ENCODE data around the gene SFXN2. TPM values are rescaled to one million over a fixed set of nuclear protein-coding genes. Genes with fewer than 3 reads are reported as not detected.

Gene SFXN2
- total and polyA plus RNA-seq, 2 experiments from 2014 or later: 12.3 to 17.5 TPM

- H3K79me2 ChIP-seq: peaks cover 53% of the 10 kb centered on the region
- WGBS (ENCODE audit: low lambda C conversion rate, missing lambda C conversion rate): 14% methylated on average over 9 of the region's 9 CpGs
- no peaks in the 10 kb centered on the region for H3K27me3 ChIP-seq
- H3K4me1 ChIP-seq (ENCODE audit: insufficient read depth): peaks cover 16% of the 10 kb centered on the region
- DNase-seq (ENCODE audit: low spot score): peak; percentile 41
- peak overlapping the region; percentile 63 for H3K4me3 ChIP-seq
- peak overlapping the region; percentile 87 for H3K4me2 ChIP-seq
- H3K9me2 ChIP-seq (replicated peaks; ENCODE audit: insufficient read depth): no peaks in the 10 kb centered on the region
- no peak for TF ChIP-seq CTCF (IDR thresholded peaks at IDR 0.05; ENCODE audit: poor library complexity)
- no peak for TF ChIP-seq EZH2 (IDR thresholded peaks at IDR 0.05; ENCODE audit: borderline replicate concordance)
- TF ChIP-seq EZH2phosphoT487 (IDR thresholded peaks at IDR 0.05; ENCODE audit: low read depth, severe bottlenecking, unreplicated experiment): no peak
- H3K27ac ChIP-seq: peak overlapping the region; percentile 47
- H2AFZ ChIP-seq: no peak overlapping the region
- H3K9me3 ChIP-seq (ENCODE audit: low read depth): no peaks in the 10 kb centered on the region
- H3K36me3 ChIP-seq (replicated peaks; ENCODE audit: insufficient read depth, low read depth): no peaks in the 10 kb centered on the region
- no peaks in the 10 kb centered on the region for H4K20me1 ChIP-seq (ENCODE audit: insufficient read depth, poor library complexity, severe bottlenecking)
Observed at GRCh38 chr10:102744374-102745051, 30.1 kb downstream of the SFXN2 start.

- H3K4me3 ChIP-seq: peak overlapping the region; percentile 63
- no peak overlapping the region for H3K27ac ChIP-seq
- no peaks in the 10 kb centered on the region for H3K36me3 ChIP-seq (replicated peaks; ENCODE audit: insufficient read depth, low read depth)
- H3K4me1 ChIP-seq (ENCODE audit: insufficient read depth): peaks cover 16% of the 10 kb centered on the region
- H4K20me1 ChIP-seq (ENCODE audit: insufficient read depth, poor library complexity, severe bottlenecking): no peaks in the 10 kb centered on the region
- DNase-seq (ENCODE audit: low spot score): no peak
- H3K4me2 ChIP-seq: peak overlapping the region; percentile 87
- no peaks in the 10 kb centered on the region for H3K27me3 ChIP-seq
- TF ChIP-seq EZH2phosphoT487 (IDR thresholded peaks at IDR 0.05; ENCODE audit: low read depth, severe bottlenecking, unreplicated experiment) (no peak), CTCF (IDR thresholded peaks at IDR 0.05; ENCODE audit: poor library complexity) (no peak), EZH2 (IDR thresholded peaks at IDR 0.05; ENCODE audit: borderline replicate concordance) (no peak)
- peaks cover 59% of the 10 kb centered on the region for H3K79me2 ChIP-seq
- no peaks in the 10 kb centered on the region for H3K9me3 ChIP-seq (ENCODE audit: low read depth)
- no peaks in the 10 kb centered on the region for H3K9me2 ChIP-seq (replicated peaks; ENCODE audit: insufficient read depth)
- no peak overlapping the region for H2AFZ ChIP-seq
- WGBS (ENCODE audit: low lambda C conversion rate, missing lambda C conversion rate): 87% methylated on average over 4 of the region's 4 CpGs
Observed at GRCh38 chr10:102745157-102745556, 30.7 kb downstream of the SFXN2 start.

- 87% methylated on average over 9 of the region's 9 CpGs for WGBS (ENCODE audit: low lambda C conversion rate, missing lambda C conversion rate)
- Histone ChIP-seq H3K27me3 (no peaks in the 10 kb centered on the region), H3K27ac (peak overlapping the region; percentile 66)
Observed at GRCh38 chr10:102752266-102752930, 38.0 kb downstream of the SFXN2 start.

More at GRCh38 chr10:102752266-102752930, 38.0 kb downstream of the SFXN2 start:
- Histone ChIP-seq H3K9me3 (ENCODE audit: low read depth) (no peaks in the 10 kb centered on the region), H4K20me1 (ENCODE audit: insufficient read depth, poor library complexity, severe bottlenecking) (peaks cover 3% of the 10 kb centered on the region), H3K36me3 (replicated peaks; ENCODE audit: insufficient read depth, low read depth) (no peaks in the 10 kb centered on the region), H3K9me2 (replicated peaks; ENCODE audit: insufficient read depth) (no peaks in the 10 kb centered on the region), H3K79me2 (peaks cover 81% of the 10 kb centered on the region), H3K4me1 (ENCODE audit: insufficient read depth) (peaks cover 13% of the 10 kb centered on the region), H3K4me2 (peak overlapping the region; percentile 13), H3K4me3 (no peak overlapping the region), H2AFZ (no peak overlapping the region)
- no peak for DNase-seq (ENCODE audit: low spot score)
- TF ChIP-seq EZH2phosphoT487 (IDR thresholded peaks at IDR 0.05; ENCODE audit: low read depth, severe bottlenecking, unreplicated experiment) (no peak), CTCF (IDR thresholded peaks at IDR 0.05; ENCODE audit: poor library complexity) (no peak), EZH2 (IDR thresholded peaks at IDR 0.05; ENCODE audit: borderline replicate concordance) (no peak)

All from hepatocyte (in vitro differentiated cells).